ENCODE measurements around the gene SRPRB. TPM values are rescaled to one million over a fixed set of nuclear protein-coding genes. Genes with fewer than 3 reads are reported as not detected.

SRPRB gene
- total RNA-seq, 1 donor from 2014 or later = 26.0 TPM

- intact Hi-C loops (cut with micrococcal nuclease) = no loop called here
- TF ChIP-seq CTCF (IDR thresholded peaks at IDR 0.05; ENCODE audit: borderline replicate concordance) = no peak
- H3K36me3 ChIP-seq = no peaks in the 10 kb centered on the region
- no peak overlapping the region for H3K27ac ChIP-seq (replicated peaks)
- peaks cover 44% of the 10 kb centered on the region for H3K4me1 ChIP-seq
- no peaks in the 10 kb centered on the region for H3K27me3 ChIP-seq (ENCODE audit: low read depth)
- no peak overlapping the region for H3K4me3 ChIP-seq
- no peak for DNase-seq
- H3K9me3 ChIP-seq (replicated peaks) = no peaks in the 10 kb centered on the region
Observed at GRCh38 chr3:133855002-133855370, 49.4 kb downstream of the SRPRB start.

GRCh38 chr3:133855772-133856171 is 50.2 kb downstream of the SRPRB start:
- H3K4me1 ChIP-seq = peaks cover 44% of the 10 kb centered on the region
- H3K9me3 ChIP-seq (replicated peaks) = no peaks in the 10 kb centered on the region
- TF ChIP-seq CTCF (IDR thresholded peaks at IDR 0.05; ENCODE audit: borderline replicate concordance) = no peak
- DNase-seq = no peak
- no peaks in the 10 kb centered on the region for H3K36me3 ChIP-seq
- intact Hi-C loops (cut with micrococcal nuclease) = no loop called here
- no peak overlapping the region for H3K4me3 ChIP-seq
- H3K27ac ChIP-seq (replicated peaks) = no peak overlapping the region
- no peaks in the 10 kb centered on the region for H3K27me3 ChIP-seq (ENCODE audit: low read depth)

GRCh38 chr3:133856316-133856715 is 50.7 kb downstream of the SRPRB start:
- Histone ChIP-seq H3K4me3 (no peak overlapping the region), H3K4me1 (peaks cover 44% of the 10 kb centered on the region), H3K36me3 (no peaks in the 10 kb centered on the region), H3K27me3 (ENCODE audit: low read depth) (no peaks in the 10 kb centered on the region), H3K9me3 (replicated peaks) (no peaks in the 10 kb centered on the region), H3K27ac (replicated peaks) (no peak overlapping the region)
- intact Hi-C loops (cut with micrococcal nuclease) = no loop called here
- no peak for TF ChIP-seq CTCF (IDR thresholded peaks at IDR 0.05; ENCODE audit: borderline replicate concordance)
- DNase-seq = no peak

- intact Hi-C loops (cut with micrococcal nuclease) = no loop called here
- no peaks in the 10 kb centered on the region for H3K9me3 ChIP-seq (replicated peaks)
- no peak overlapping the region for H3K4me3 ChIP-seq
- TF ChIP-seq CTCF (IDR thresholded peaks at IDR 0.05; ENCODE audit: borderline replicate concordance) = no peak
- H3K36me3 ChIP-seq = no peaks in the 10 kb centered on the region
- no peaks in the 10 kb centered on the region for H3K27me3 ChIP-seq (ENCODE audit: low read depth)
- H3K27ac ChIP-seq (replicated peaks) = no peak overlapping the region
- no peak for DNase-seq
- peaks cover 44% of the 10 kb centered on the region for H3K4me1 ChIP-seq
Observed at GRCh38 chr3:133857767-133858166, 52.2 kb downstream of the SRPRB start.

GRCh38 chr3:133859381-133860234 is 54.0 kb downstream of the SRPRB start:
- H3K4me1 ChIP-seq = peaks cover 45% of the 10 kb centered on the region
- H3K4me3 ChIP-seq = no peak overlapping the region
- no peaks in the 10 kb centered on the region for H3K36me3 ChIP-seq
- H3K9me3 ChIP-seq (replicated peaks) = no peaks in the 10 kb centered on the region
- DNase-seq = no peak
- TF ChIP-seq CTCF (IDR thresholded peaks at IDR 0.05; ENCODE audit: borderline replicate concordance) = no peak
- H3K27me3 ChIP-seq (ENCODE audit: low read depth) = no peaks in the 10 kb centered on the region
- intact Hi-C loops (cut with micrococcal nuclease) = no loop called here
- H3K27ac ChIP-seq (replicated peaks) = no peak overlapping the region
